ENCODE measurements around the gene SVOPL. TPM values are rescaled to one million over a fixed set of nuclear protein-coding genes. Genes with fewer than 3 reads are reported as not detected.

SVOPL gene
- polyA plus RNA-seq, 5 donors, result 1.6 to 4.7 (median 2.7) TPM

- peak; percentile 14 for DNase-seq
Measured at GRCh38 chr7:138564365-138564764, 136.8 kb downstream of the SVOPL start.

GRCh38 chr7:138563808-138564207, 137.4 kb downstream of the SVOPL start:
- DNase-seq, result peak in 1 of 2 donors; percentile 5

GRCh38 chr7:138559448-138559847, 141.7 kb downstream of the SVOPL start:
- no peak for DNase-seq

- no peak for DNase-seq
Measured at GRCh38 chr7:138556771-138557484, 144.2 kb downstream of the SVOPL start.

- no peak for DNase-seq
Measured at GRCh38 chr7:138555684-138556083, 145.5 kb downstream of the SVOPL start.

- no peak for DNase-seq
Measured at GRCh38 chr7:138554674-138555073, 146.5 kb downstream of the SVOPL start.

- no peak for DNase-seq
Measured at GRCh38 chr7:138553805-138554204, 147.4 kb downstream of the SVOPL start.

GRCh38 chr7:138551102-138551501, 150.1 kb downstream of the SVOPL start:
- no peak for DNase-seq

GRCh38 chr7:138550337-138550736, 150.8 kb downstream of the SVOPL start:
- no peak for DNase-seq

- DNase-seq, result no peak
Measured at GRCh38 chr7:138549082-138549481, 152.1 kb downstream of the SVOPL start.

- DNase-seq, result no peak
Measured at GRCh38 chr7:138546829-138547228, 154.3 kb downstream of the SVOPL start.

- no peak for DNase-seq
Measured at GRCh38 chr7:138546064-138546619, 155.0 kb downstream of the SVOPL start.

GRCh38 chr7:138545123-138545522, 156.0 kb downstream of the SVOPL start:
- DNase-seq, result no peak

Other genes starting within 250 kb of the SVOPL start
- gene TRIM24, start 241.1 kb downstream of the SVOPL start, polyA plus RNA-seq (ENCODE audit: insufficient read depth in 1 of 5, insufficient read length in 5 of 5, low replicate concordance in 1 of 5), result 10 to 100 TPM; 52.8 to 74.2 (median 73.2) TPM
- gene TMEM213, start 96.6 kb upstream of the SVOPL start, polyA plus RNA-seq (ENCODE audit: insufficient read depth in 1 of 5, insufficient read length in 5 of 5, low replicate concordance in 1 of 5), result under 1 TPM; 0.40 to 0.99 (median 0.57) TPM
- gene ATP6V0A4, start 96.8 kb upstream of the SVOPL start, polyA plus RNA-seq (ENCODE audit: insufficient read depth in 1 of 5, insufficient read length in 5 of 5, low replicate concordance in 1 of 5), result 1 to 10 TPM in 1 of 5 donors, under 1 TPM in 4; 0.31 to 1.1 (median 0.69) TPM

Measured in right lung (tissue), 5 donors.